Keratinocyte (primary cell): ENCODE data around the gene LONP1. TPM values are rescaled to one million over a fixed set of nuclear protein-coding genes. Genes with fewer than 3 reads are reported as not detected.

ENCODE experiments used
- DNase-seq: peaks from one replicate; pipeline ENCODE4 v3.0.0-alpha.2; 2011; ENCODE audit warnings: low read depth, missing footprints, low spot score
- FAIRE-seq: peaks from 2 replicates; lab custom pipeline; 2011; peaks lifted over from hg19 to GRCh38; lab: Jason Lieb, UNC
- H2AFZ ChIP-seq: 2 replicates; pipeline ENCODE4 v1.6.0; 2012; ENCODE audit warnings: low read length, control low read depth, inconsistent platforms; ENCODE audit not compliant: control insufficient read depth
- H3K27ac ChIP-seq: 2 replicates; pipeline ENCODE4 v1.5.1; 2011; ENCODE audit warnings: low read length; ENCODE audit not compliant: control insufficient read depth, insufficient read depth
- H3K27me3 ChIP-seq: 3 replicates; pipeline ENCODE4 v1.6.0; 2011; ENCODE audit warnings: low read length; ENCODE audit not compliant: control insufficient read depth, insufficient read depth; ENCODE audit errors: extremely low read depth
- H3K36me3 ChIP-seq, 2 experiments: 2 replicates in 1 of 2; 3 replicates in 1 of 2; pipeline ENCODE4 v1.5.1; 2011; ENCODE audit warnings: low read length in 2 of 2, mild to moderate bottlenecking in 1 of 2; ENCODE audit not compliant: control insufficient read depth in 2 of 2, insufficient read depth in 2 of 2; ENCODE audit errors: extremely low read depth in 1 of 2
- H3K4me1 ChIP-seq: 3 replicates; pipeline ENCODE4 v1.5.1; 2011; ENCODE audit warnings: low read length; ENCODE audit not compliant: control insufficient read depth, insufficient read depth; ENCODE audit errors: extremely low read depth
- H3K4me2 ChIP-seq: 3 replicates; pipeline ENCODE4 v1.6.0; 2011; ENCODE audit warnings: low read depth, low read length; ENCODE audit not compliant: control insufficient read depth, insufficient read depth; ENCODE audit errors: extremely low read depth
- H3K4me3 ChIP-seq, 3 experiments: fragments of 200-600 bp in 1 of 3; sonication (generic) in 1 of 3; 2 replicates in 2 of 3; 3 replicates in 1 of 3; pipeline ENCODE4 v1.5.1; 2011 to 2016; ENCODE audit warnings: low read length in 3 of 3, mild to moderate bottlenecking in 3 of 3, control low read depth in 2 of 3, inconsistent platforms in 1 of 3, low read depth in 1 of 3, mixed read lengths in 1 of 3, mixed run types in 1 of 3, moderate library complexity in 1 of 3; ENCODE audit not compliant: control insufficient read depth in 2 of 3, insufficient read depth in 2 of 3; ENCODE audit errors: extremely low read depth in 1 of 3
- H3K79me2 ChIP-seq: 2 replicates; pipeline ENCODE4 v1.6.0; 2012; ENCODE audit warnings: low read length; ENCODE audit not compliant: control insufficient read depth, insufficient read depth
- H3K9ac ChIP-seq: 3 replicates; pipeline ENCODE4 v1.6.0; 2011; ENCODE audit warnings: low read length; ENCODE audit not compliant: control insufficient read depth, insufficient read depth; ENCODE audit errors: extremely low read depth
- H3K9me1 ChIP-seq: 3 replicates; pipeline ENCODE4 v1.6.0; 2011; ENCODE audit warnings: low read length; ENCODE audit not compliant: control insufficient read depth, insufficient read depth; ENCODE audit errors: extremely low read depth
- H3K9me3 ChIP-seq: 2 replicates; pipeline ENCODE4 v1.5.1; 2012; ENCODE audit warnings: low read depth, low read length; ENCODE audit not compliant: control insufficient read depth
- H4K20me1 ChIP-seq: 3 replicates; pipeline ENCODE4 v1.6.0; 2011; ENCODE audit warnings: low read length; ENCODE audit not compliant: control insufficient read depth, insufficient read depth; ENCODE audit errors: extremely low read depth
- CTCF ChIP-seq, 3 experiments: IDR thresholded peaks in 1 of 3; conservative IDR thresholded peaks in 1 of 3; optimal IDR thresholded peaks in 1 of 3; 2 replicates in 2 of 3; 3 replicates in 1 of 3; pipeline versions ENCODE3 to v1.5.1; 2011; ENCODE audit warnings: low read length in 3 of 3, mild to moderate bottlenecking in 3 of 3, moderate library complexity in 2 of 3, control low read depth in 1 of 3, inconsistent platforms in 1 of 3; ENCODE audit not compliant: insufficient read depth in 2 of 3; ENCODE audit errors: extremely low read depth in 1 of 3
- EZH2 ChIP-seq: IDR thresholded peaks from one replicate; pipeline ENCODE4 v1.6.1; 2012; ENCODE audit warnings: inconsistent platforms, mild to moderate bottlenecking, low read length, moderate library complexity
- dilution Hi-C: fragments of 300-500 bp; cut with MboI; formaldehyde crosslinking; loops from one replicate; pipeline ENCODE4 v1.7.0; 2020; ENCODE audit warnings: low sequenced_read_pairs; ENCODE audit not compliant: extremely low pct_ligation_motif_present
- polyA plus RNA-seq, 5 experiments: library from polyadenylated mRNA; depleted of rRNA in 3 of 5; stranded (reverse) in 3 of 5; stranded (forward) in 1 of 5; unstranded in 1 of 5; fragments of >200 nt; gene quantifications; 1 replicate in 1 of 5; 2 replicates in 3 of 5; 3 replicates in 1 of 5; pipeline versions ENCODE4 v1.2.1 to v1.2.3, GENCODE V29; 2011 to 2012; ENCODE audit warnings: missing spikeins in 2 of 5, low read depth in 1 of 5, low replicate concordance in 1 of 5

Gene LONP1
- polyA plus RNA-seq, 1 donor (not counting 4 experiments of a cell fraction or from before 2014, with no cell fraction given), result 24.2 TPM

GRCh38 chr19:5677136-5677535 is 42.8 kb downstream of the LONP1 start:
- Histone ChIP-seq H4K20me1 (no peaks in the 10 kb centered on the region), H3K9ac (no peak overlapping the region), H3K79me2 (peaks cover 10% of the 10 kb centered on the region), H3K27me3 (no peaks in the 10 kb centered on the region), H2AFZ (no peak overlapping the region), H3K27ac (no peak overlapping the region), H3K4me1 (peaks cover 11% of the 10 kb centered on the region), H3K9me1 (no peaks in the 10 kb centered on the region), H3K36me3 (peaks cover 4 to 8% of the 10 kb centered on the region in 2 experiments), H3K4me3 (no peak overlapping the region), H3K9me3 (no peaks in the 10 kb centered on the region), H3K4me2 (no peak overlapping the region)
- no peak for TF ChIP-seq CTCF (optimal IDR thresholded peaks at IDR 0.05 in 1 of 3, IDR thresholded peaks at IDR 0.05 in 1 of 3, conservative IDR thresholded peaks at IDR 0.05 in 1 of 3; ENCODE audit: extremely low read depth in 1 of 3, insufficient read depth in 2 of 3, low read length in 3 of 3)
- no peak for TF ChIP-seq EZH2
- dilution Hi-C loops, result no loop called here
- DNase-seq (no peak), FAIRE-seq (no peak)

- no peak overlapping the region for H3K4me3 ChIP-seq
- no peak for FAIRE-seq
- dilution Hi-C loops, result no loop called here
Observed at GRCh38 chr19:5676772-5677105, 43.2 kb downstream of the LONP1 start.

More at GRCh38 chr19:5676772-5677105, 43.2 kb downstream of the LONP1 start:
- Histone ChIP-seq H3K79me2 (peaks cover 10% of the 10 kb centered on the region), H3K9me1 (no peaks in the 10 kb centered on the region), H3K27me3 (no peaks in the 10 kb centered on the region), H3K36me3 (peaks cover 6 to 8% of the 10 kb centered on the region in 2 experiments), H3K4me1 (peaks cover 11% of the 10 kb centered on the region), H4K20me1 (no peaks in the 10 kb centered on the region), H3K9me3 (no peaks in the 10 kb centered on the region), H3K27ac (no peak overlapping the region), H3K4me2 (no peak overlapping the region), H3K9ac (no peak overlapping the region), H2AFZ (no peak overlapping the region)
- no peak for DNase-seq
- no peak for TF ChIP-seq EZH2
- TF ChIP-seq CTCF (optimal IDR thresholded peaks at IDR 0.05 in 1 of 3, IDR thresholded peaks at IDR 0.05 in 1 of 3, conservative IDR thresholded peaks at IDR 0.05 in 1 of 3; ENCODE audit: extremely low read depth in 1 of 3, insufficient read depth in 2 of 3, low read length in 3 of 3), result no peak
